Measurements from ENCODE around the gene ZNF396. TPM values are rescaled to one million over a fixed set of nuclear protein-coding genes. Genes with fewer than 3 reads are reported as not detected.

The ZNF396 gene
- total and polyA plus RNA-seq, 9 of the 15 experiments (the other 6 are each of a cell fraction or from before 2014, with no cell fraction given), result 0.73 to 2.3 (median 1.9) TPM

GRCh38 chr18:35343936-35344735 is 33.0 kb downstream of the ZNF396 start, which contains the start of gene ZNF24 (continued):
- TF ChIP-seq ZBTB43 (CRISPR knock-in tag; IDR thresholded peaks at IDR 0.05), result no peak
- no peak; the same call in none of the 2 replicates for TF ChIP-seq ZNF592 (IDR thresholded peaks at IDR 0.05)
- TF ChIP-seq MGA (IDR thresholded peaks at IDR 0.05), result peak; percentile 82
- 0 out of 2 replicates have a peak, but pooled peaks have one; percentile 11 for TF ChIP-seq ATF1 (CRISPR knock-in tag; IDR thresholded peaks at IDR 0.05)
- TF ChIP-seq ATF1 (tag; IDR thresholded peaks at IDR 0.05), result peak; percentile 85
- no peak for TF ChIP-seq BCL6 (CRISPR knock-in tag; IDR thresholded peaks at IDR 0.05)
- TF ChIP-seq RBM17 (IDR thresholded peaks at IDR 0.05; ENCODE audit: borderline replicate concordance, low read depth, low read length), result no peak
- no peak for TF ChIP-seq ZNF778 (CRISPR knock-in tag; IDR thresholded peaks at IDR 0.05)

All from K562 (cell line).